Hepatic stellate cell (primary cell): ENCODE data around the gene SORD.
A peak's percentile ranks its signal among the peaks of the same experiment; 100 is the strongest.
"Not testable (repeated sequence)": the region's sequence is repeated elsewhere in the genome, so short reads cannot be mapped to it uniquely, and the experiment has no call there.

Source experiments
- DNase-seq: peaks from one replicate; pipeline ENCODE4 v3.0.0; 2011; ENCODE audit warnings: low spot score

Gene SORD

GRCh38 chr15:45022871-45023658, at the start of gene SORD:
SORD (plus strand) TSS chr15:45023195; CDS start chr15:45023284, 89 bp downstream.
- DNase-seq = peak; percentile 92

DNA sequence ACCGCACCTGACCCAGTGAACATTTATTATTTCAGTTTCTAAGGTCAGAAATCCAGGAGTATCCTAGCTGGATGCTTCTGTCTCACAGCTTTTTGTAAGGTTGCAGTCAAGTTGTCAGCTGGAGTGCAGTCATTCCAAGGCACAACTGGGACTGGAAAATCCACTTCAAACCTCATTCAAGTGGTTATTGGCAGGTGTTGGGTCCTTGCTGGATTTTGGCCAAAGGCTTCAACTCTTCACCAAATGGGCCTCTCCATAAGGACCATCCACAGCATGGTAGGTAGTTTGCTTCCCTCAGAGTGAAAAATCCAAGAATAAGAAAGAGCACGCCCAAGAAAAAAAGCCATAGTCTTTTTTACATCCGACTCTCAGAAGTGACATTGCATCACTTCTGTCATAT, 46.8 kb upstream of the SORD start:
- not testable (repeated sequence) for DNase-seq

GRCh38 chr15:44977781-44978180, 45.2 kb upstream of the SORD start:
- DNase-seq = not testable (repeated sequence)

DNA sequence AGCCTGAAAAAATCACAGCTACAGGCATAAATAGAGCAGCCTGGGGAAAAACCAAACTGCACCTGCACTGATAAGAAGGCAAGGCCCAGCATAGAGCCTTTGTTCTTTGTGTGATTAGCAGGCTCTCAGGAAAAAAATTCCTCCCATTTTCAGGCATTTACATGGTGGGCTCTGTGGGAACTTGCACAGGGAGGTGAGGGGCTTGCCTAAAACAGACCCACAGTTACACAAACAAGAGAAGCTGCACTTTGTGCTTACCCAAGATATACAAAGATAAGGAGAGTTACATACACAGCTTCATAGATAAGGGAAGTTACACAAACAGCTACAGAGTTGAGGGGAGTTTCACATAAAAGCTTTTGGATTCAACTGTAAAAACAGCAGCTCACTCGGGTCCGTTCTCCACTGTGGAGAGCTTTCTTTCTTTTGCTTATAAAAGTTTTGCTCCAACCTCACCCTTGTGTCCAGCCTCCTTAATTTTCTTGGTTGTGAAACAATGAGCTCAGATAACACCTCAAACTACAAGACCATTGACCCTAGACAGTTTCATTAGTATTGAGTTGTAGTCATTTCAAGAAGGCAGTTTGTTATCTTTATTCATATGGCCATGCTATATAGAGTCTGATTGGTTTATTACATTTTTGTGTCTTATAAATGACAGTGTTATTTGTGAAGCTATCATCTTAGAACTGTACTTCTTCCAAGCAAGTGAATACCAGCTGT, 43.2 kb upstream of the SORD start:
- not testable (repeated sequence) for DNase-seq

DNA sequence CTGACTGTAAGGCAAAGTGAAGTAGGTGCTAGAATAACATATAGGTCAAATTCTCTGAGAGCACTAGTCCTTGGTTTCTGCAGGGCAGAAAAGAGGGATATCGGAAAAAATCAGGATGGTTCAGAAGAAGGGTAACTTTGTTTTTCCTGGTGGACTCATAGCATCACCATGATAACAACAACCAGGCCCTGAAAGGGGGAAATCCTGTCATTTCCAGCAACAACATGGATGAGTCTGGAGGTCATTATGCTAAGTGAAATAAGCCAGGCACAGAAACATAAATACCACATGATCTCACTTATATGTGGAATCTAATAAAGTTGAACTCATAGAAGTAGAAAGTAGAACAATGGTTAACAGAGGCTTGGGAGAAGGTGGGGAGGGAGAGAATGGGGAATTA, 38.9 kb upstream of the SORD start:
- not testable (repeated sequence) for DNase-seq

DNA sequence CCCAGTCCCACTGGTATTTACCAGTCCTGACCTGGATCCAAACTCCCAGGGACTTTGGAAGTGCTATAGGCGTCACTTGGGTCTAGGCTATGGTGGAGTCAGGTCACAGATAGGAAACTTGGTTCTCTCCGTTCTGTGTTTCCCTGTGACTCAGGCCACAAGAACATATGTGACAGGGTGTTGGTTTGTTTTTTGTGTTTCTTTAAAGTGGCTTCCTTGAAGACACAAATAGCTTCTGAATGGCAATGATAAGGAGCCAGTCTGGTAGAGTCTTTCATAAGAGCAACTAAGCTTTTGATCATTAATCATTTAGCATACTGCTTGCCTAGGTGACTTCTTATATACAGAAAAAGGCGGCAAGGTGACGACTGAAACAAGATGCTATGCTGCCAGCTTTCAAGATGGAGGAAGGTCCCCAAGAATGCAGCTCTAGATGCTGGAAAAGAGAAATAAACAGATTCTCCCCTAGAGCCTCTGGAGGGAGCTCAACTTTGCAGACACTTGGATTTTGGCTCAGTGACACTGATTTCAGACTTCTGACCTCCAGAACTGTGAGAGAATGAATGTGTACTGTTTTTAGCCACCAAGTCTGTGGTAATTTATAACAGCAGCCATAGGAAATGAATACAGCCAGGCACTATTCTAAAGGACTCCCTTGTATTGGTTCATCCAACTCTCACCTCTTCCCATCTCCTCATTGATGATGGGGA, 36.5 kb upstream of the SORD start:
- not testable (repeated sequence) for DNase-seq

DNA sequence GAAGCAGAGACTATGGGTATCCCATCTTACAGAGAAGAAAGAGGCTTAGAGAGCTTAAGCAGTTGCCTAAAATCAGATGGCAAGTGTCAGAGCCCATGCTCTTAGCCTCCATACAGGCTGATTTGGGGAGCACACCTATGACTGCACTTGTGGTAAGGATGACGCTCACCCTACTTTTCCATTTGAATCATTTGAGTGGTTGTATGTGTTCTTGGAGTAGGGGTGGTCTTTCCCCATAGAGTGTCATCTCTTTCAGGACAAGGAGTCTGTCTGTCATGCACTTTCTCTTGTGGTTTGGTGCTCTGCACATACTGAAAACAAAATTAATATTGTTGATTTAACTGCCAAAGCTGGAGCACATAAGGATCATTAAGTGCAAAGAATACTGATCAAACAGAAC, 35.3 kb upstream of the SORD start:
- not testable (repeated sequence) for DNase-seq

DNA sequence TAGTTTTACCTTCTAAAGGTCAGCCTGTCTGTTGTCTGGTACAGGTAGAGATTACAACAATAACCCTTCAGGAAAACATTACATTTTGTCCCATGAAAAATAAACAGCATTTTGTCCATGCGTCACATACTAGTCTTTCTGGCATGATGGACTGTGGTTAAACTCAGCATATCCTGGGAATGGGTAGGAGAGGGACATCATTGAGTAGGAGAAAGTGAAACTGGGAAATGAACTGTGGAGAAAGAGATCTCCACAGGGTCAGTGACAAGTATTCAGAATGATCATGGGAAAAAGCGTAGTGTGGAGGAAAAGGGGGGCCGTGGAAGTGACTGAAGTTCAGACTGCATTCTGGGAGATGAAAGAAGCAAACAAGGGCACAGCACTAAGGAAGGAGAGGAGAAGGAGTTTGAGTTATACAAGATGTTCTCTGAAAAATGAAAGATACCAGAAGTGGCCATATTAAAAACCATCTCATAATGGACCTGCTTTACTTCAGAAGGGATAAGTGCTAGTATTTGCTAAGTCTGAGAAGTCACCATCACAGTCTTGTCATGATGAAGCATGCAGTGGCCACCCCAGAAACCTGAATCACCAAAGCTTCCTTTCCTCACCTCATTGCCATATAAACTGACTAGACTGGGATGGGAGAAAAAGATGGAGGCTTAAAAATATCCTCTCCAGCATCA, 34.7 kb upstream of the SORD start:
- DNase-seq = not testable (repeated sequence)

DNA sequence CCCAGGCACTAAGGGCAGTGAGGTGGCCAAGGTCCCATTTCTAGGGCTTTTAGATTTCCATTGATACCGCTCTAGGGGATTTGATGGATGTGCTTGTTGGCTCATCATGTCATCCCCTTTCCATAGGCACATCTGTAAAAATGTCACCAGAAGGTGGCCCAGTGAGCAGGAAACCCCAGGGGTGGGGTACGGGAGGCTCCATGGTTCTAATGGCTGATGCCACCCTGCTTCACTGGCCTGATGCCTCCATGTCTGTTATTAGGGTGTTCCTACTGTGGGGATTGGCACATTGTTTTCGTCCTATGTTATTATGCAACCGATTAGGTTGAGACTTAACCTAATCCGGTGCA, 34.1 kb upstream of the SORD start:
- not testable (repeated sequence) for DNase-seq

GRCh38 chr15:44997632-44998031, 25.4 kb upstream of the SORD start:
- not testable (repeated sequence) for DNase-seq

GRCh38 chr15:44999105-44999504, 23.9 kb upstream of the SORD start:
- no peak for DNase-seq

DNA sequence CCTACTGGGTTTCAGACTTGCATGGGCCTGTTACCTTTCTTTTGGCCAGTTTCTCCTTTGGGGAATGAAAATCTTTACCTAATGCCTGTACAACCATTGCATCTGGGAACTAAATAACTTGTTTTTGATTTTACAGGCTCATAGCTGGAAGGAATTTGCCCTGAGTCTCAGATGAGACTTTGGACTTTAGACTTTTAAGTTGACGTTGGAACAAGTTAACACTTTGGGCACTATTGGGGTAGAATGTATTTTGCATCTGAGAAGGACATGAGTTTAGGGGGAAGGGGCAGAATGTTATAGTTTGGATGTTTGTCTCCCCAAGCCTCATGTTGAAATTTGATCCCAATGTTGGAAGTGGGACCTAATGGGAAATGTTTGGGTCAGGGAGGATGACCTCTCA, 21.8 kb upstream of the SORD start:
- not testable (repeated sequence) for DNase-seq

DNA sequence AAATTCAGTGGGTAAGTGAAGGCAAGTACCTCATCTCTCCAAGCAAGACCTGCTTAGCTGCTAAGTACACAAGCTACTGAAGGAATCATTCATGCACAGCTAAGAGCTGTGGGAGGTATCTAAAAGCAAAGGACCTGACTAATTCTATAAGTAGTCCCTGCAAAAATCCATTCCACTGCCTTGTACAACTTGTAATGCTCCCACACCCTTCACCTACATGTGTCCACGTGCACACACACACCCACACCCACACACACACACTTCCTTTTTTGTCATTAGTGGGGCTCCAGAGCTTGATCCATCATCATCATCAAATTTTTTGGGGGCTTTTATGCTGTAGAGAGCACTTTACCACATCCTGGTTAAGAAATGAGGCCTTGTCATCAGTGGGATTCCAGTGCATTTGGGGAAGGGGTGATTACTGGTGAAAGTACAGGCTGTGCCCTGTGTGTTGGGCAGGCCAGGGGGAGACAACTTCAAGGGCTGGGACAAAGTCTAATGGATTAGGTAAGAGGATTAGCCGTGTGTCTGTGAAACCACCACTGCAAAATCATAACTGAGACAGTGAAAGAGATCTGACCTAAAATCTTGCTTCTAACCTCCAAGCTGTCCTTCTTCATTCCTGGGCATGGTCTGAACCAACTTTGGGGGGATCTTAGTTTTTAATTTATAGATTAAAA, 19.1 kb upstream of the SORD start:
- not testable (repeated sequence) for DNase-seq

DNA sequence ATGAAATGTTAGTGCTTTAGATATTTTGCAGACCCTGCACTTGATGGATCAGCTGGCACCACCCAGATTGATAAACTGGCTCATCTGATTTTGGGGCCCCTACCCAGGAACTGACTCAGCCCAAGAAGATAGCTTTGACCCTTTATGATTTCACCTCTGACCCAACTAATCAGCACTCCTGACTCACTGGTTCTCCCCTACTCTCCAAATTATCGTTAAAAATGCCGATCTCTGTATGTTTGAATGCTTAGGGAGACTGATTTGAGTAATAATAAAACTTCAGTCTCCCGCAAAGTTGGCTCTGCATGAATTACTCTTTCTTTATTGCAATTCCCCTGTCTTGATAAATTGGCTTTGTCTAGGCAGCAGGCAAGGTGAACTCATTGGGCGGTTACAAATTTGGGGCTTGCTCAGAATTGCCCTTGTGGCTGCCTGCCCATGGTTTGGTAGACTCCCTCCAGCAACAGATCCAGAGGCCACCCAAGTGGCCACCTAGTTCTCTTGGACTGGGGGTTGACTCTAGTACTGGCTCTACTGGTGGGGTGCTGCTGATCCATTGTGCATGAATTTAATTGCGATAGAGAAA, 18.3 kb upstream of the SORD start:
- DNase-seq = not testable (repeated sequence)

- DNase-seq = no peak
Measured at GRCh38 chr15:45009046-45009445, 13.9 kb upstream of the SORD start.

DNA sequence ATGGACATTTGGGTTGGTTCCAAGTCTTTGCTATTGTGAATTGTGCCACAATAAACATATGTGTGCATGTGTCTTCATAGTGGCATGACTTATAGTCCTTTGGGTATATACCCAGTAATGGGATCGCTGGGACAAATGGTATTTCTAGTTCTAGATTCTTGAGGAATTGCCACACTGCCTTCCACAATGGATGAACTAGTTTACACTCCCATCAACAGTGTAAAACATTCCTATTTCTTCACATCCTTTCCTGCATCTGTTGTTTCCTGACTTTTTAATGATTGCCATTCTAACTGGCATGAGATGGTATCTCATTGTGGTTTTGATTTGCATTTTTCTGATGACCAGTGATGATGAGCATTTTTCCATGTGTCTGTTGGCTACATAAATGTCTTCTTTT, 7.9 kb upstream of the SORD start:
- DNase-seq = not testable (repeated sequence)

DNA sequence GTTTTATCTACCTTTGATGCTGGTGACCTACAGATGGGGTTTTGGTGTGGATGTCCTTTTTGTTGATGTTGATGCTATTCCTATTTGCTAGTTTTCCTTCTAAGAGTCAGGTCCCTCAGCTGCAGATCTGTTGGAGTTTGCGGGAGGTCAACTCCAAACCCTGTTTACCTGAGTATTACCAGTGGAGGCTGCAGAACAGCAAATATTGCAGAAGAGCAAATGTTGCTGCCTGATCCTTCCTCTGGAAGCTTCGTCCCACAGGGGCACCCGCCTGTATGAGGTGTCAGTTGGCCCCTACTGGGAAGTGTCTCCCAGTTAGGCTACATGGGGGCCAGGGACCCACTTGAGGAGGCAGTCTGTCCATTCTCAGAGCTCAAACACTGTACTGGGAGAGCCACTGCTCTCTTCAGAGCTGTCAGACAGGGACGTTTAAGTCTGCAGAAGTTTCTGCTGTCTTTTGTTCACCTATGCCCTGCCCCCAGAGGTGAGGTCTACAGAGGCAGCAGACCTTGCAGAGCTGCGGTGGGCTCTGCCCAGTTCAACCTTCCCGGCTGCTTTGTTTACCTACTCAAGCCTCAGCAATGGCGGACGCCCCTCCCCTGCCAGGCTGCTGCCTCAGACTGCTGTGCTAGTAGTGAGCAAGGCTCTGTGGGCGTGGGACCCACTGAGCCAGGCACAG, 2.6 kb upstream of the SORD start:
- DNase-seq = not testable (repeated sequence)

- DNase-seq = not testable (repeated sequence)
Measured at GRCh38 chr15:45020901-45021259, 2.1 kb upstream of the SORD start.

GRCh38 chr15:45021348-45021747, 1.6 kb upstream of the SORD start:
- DNase-seq = no peak

DNA sequence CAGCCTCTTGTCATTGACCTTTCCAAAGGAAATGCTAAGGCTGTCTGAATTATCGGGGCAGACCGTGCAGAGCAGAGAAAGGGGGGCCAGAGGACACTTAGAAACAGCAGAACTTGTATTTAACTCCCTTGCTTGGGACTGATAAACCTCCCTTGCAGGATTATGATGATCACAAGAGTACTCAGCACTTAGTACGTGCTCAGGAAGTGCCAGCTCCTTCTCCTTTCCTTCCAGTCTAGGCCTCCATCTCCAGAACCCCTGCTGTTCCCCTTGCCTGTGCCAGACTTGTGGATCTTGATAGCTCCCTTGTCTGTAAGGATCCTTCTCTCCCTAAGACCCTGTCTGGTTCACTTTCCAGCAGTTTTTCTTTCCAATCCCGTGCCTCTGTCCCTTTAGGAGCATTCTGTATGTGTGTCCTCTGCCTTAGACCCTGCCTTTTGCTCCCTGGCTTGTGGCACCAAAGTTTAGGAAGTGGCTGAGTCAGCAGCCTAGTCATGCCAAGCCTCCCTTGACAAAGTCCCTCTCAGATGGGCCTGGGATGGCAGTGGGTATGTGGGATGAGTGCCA, 747 bp downstream of the SORD start:
- DNase-seq = no peak
